ENCODE data around the gene MED15. TPM values are rescaled to one million over a fixed set of nuclear protein-coding genes. Genes with fewer than 3 reads are reported as not detected.

MED15 gene
- total and polyA plus RNA-seq, 10 of the 15 experiments (the other 5 are each of a cell fraction or from before 2014, with no cell fraction given) = 1.4 to 75.2 (median 26.9) TPM

DNA sequence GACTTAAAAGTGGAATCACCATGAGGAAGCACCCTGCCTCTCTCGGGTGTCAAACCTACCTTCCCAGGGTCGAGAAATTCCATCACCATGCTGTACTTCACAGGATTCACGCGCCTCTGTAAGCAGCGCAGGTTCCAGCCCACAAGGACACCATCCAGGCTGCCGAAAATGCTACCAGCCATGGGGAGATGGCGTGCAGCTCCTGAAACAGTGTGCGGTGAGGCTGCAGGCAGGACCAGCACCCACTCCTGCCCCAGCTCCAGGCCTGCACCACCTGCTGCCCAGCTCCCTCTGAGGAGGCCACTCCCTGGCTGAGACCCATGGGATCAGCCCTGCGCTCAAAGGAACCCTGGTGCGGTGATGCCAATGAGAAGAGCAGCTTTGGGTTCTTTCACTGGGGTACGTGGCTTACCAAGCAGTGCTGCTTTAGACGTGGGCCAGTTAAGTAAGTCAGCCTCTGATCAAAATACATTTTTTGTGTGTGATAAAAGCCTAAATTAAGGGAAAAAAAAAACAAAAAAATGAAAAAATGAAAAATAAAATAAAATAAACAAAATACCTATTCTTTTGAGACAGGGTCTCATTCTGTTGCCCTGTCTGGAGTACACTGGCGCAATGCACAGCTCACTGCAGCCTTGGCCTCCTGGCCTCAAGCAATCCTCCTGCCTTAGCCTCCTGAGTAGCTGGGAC, 115.4 kb downstream of the MED15 start:
- Histone ChIP-seq H3K27me3 (replicated peaks in 1 of 2; ENCODE audit: control insufficient read depth in 2 of 2, insufficient read depth in 2 of 2, low read length in 1 of 2) (no peaks in the 10 kb centered on the region), H2AFZ (ENCODE audit: control insufficient read depth, low read depth, low read length) (no peak overlapping the region), H3K9me3 (replicated peaks; ENCODE audit: control insufficient read depth, insufficient read depth, low read length) (no peaks in the 10 kb centered on the region), H3K36me3 (ENCODE audit: control insufficient read depth in 2 of 2, insufficient read depth in 2 of 2, low read length in 1 of 2) (no peaks in the 10 kb centered on the region), H3K79me2 (ENCODE audit: control insufficient read depth, insufficient read depth, low read length) (no peaks in the 10 kb centered on the region), H4K20me1 (ENCODE audit: control insufficient read depth, insufficient read depth) (no peaks in the 10 kb centered on the region), H3K4me1 (ENCODE audit: control insufficient read depth, insufficient read depth, low read length) (peaks cover 34% of the 10 kb centered on the region), H3K9ac (ENCODE audit: control insufficient read depth, insufficient read depth, low read length) (no peak overlapping the region; the same call in 1 of the 2 replicates), H3K4me2 (ENCODE audit: control insufficient read depth, insufficient read depth) (no peak overlapping the region), H3K4me3 (no peak overlapping the region), H3K27ac (ENCODE audit: control insufficient read depth, insufficient read depth) (no peak overlapping the region)
- ChIA-PET CTCF (interaction anchor here (0.7 to 2.4 kb wide), 3 partner anchors 15 to 51 kb away, joined by 3 to 10 read pairs (median 8); no protein-coding TSS in a partner anchor), POLR2A (interaction anchor here (1.1 kb wide), 1 partner anchor 116 kb away, joined by 3 read pairs; the partner anchor contains the start of gene MED15), RAD21 (ENCODE audit: unreplicated experiment) (interaction anchor here (3.3 kb wide), 1 partner anchor 14 kb away, joined by 10 read pairs; no protein-coding TSS in a partner anchor), SMC1A (ENCODE audit: uncharacterized antibody, unreplicated experiment) (interaction anchor here (1.5 to 1.8 kb wide), 2 partner anchors 14 to 49 kb away, joined by 4 to 6 read pairs; no protein-coding TSS in a partner anchor)
- intact Hi-C loops (cut with micrococcal nuclease; ENCODE audit: unreplicated experiment) = no loop called here
- DNase-seq (ENCODE audit: low read depth, low spot score) (no peak), ATAC-seq (no peak), FAIRE-seq (no peak)
- BruUV-seq (replicated peaks) = no TSS peak
- WGBS (ENCODE audit: insufficient coverage, insufficient replicate concordance, low lambda C conversion rate, missing lambda C conversion rate) = 74% methylated on average over 13 of the region's 13 CpGs
- in situ Hi-C loops (cut with MboI) = no loop called here
- TF ChIP-seq TCF7 (IDR thresholded peaks at IDR 0.05; ENCODE audit: borderline replicate concordance) (no peak), MEF2B (IDR thresholded peaks at IDR 0.05; ENCODE audit: partially characterized antibody, poor library complexity, severe bottlenecking) (no peak), ETV6 (conservative IDR thresholded peaks at IDR 0.05 in 1 of 2, IDR thresholded peaks at IDR 0.05 in 1 of 2; ENCODE audit: borderline replicate concordance in 1 of 2, low read depth in 1 of 2) (no peak), JUNB (IDR thresholded peaks at IDR 0.05) (no peak), GATAD2B (conservative IDR thresholded peaks at IDR 0.05; ENCODE audit: low read depth) (no peak), ZZZ3 (IDR thresholded peaks at IDR 0.05; ENCODE audit: control insufficient read depth, insufficient read length, low read depth) (no peak), SIN3A (IDR thresholded peaks at IDR 0.05; ENCODE audit: low read depth, low read length) (no peak), ESRRA (IDR thresholded peaks at IDR 0.05; ENCODE audit: low read length) (no peak), IRF4 (IDR thresholded peaks at IDR 0.05; ENCODE audit: low read depth, low read length) (no peak), CHD4 (IDR thresholded peaks at IDR 0.05) (no peak), KDM1A (IDR thresholded peaks at IDR 0.05; ENCODE audit: borderline replicate concordance) (no peak), RUNX3 (IDR thresholded peaks at IDR 0.05; ENCODE audit: low read length) (no peak), HCFC1 (IDR thresholded peaks at IDR 0.05; ENCODE audit: low read length) (no peak), NR2F1 (conservative IDR thresholded peaks at IDR 0.05) (no peak), STAT3 (IDR thresholded peaks at IDR 0.05; ENCODE audit: low read depth, low read length) (no peak), JUND (IDR thresholded peaks at IDR 0.05; ENCODE audit: low read depth, low read length) (no peak)
- TF ChIP-seq, protein P1, sequence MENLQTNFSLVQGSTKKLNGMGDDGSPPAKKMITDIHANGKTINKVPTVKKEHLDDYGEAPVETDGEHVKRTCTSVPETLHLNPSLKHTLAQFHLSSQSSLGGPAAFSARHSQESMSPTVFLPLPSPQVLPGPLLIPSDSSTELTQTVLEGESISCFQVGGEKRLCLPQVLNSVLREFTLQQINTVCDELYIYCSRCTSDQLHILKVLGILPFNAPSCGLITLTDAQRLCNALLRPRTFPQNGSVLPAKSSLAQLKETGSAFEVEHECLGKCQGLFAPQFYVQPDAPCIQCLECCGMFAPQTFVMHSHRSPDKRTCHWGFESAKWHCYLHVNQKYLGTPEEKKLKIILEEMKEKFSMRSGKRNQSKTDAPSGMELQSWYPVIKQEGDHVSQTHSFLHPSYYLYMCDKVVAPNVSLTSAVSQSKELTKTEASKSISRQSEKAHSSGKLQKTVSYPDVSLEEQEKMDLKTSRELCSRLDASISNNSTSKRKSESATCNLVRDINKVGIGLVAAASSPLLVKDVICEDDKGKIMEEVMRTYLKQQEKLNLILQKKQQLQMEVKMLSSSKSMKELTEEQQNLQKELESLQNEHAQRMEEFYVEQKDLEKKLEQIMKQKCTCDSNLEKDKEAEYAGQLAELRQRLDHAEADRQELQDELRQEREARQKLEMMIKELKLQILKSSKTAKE (IDR thresholded peaks at IDR 0.05; ENCODE audit: low read depth, poor library complexity, severe bottlenecking) = no peak
- TF ChIP-seq, protein P2, sequence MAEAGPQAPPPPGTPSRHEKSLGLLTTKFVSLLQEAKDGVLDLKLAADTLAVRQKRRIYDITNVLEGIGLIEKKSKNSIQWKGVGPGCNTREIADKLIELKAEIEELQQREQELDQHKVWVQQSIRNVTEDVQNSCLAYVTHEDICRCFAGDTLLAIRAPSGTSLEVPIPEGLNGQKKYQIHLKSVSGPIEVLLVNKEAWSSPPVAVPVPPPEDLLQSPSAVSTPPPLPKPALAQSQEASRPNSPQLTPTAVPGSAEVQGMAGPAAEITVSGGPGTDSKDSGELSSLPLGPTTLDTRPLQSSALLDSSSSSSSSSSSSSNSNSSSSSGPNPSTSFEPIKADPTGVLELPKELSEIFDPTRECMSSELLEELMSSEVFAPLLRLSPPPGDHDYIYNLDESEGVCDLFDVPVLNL (IDR thresholded peaks at IDR 0.05; ENCODE audit: low read depth, low read length) = no peak
- TF ChIP-seq, protein P3, sequence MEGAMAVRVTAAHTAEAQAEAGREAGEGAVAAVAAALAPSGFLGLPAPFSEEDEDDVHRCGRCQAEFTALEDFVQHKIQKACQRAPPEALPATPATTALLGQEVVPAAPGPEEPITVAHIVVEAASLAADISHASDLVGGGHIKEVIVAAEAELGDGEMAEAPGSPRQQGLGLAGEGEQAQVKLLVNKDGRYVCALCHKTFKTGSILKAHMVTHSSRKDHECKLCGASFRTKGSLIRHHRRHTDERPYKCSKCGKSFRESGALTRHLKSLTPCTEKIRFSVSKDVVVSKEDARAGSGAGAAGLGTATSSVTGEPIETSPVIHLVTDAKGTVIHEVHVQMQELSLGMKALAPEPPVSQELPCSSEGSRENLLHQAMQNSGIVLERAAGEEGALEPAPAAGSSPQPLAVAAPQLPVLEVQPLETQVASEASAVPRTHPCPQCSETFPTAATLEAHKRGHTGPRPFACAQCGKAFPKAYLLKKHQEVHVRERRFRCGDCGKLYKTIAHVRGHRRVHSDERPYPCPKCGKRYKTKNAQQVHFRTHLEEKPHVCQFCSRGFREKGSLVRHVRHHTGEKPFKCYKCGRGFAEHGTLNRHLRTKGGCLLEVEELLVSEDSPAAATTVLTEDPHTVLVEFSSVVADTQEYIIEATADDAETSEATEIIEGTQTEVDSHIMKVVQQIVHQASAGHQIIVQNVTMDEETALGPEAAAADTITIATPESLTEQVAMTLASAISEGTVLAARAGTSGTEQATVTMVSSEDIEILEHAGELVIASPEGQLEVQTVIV (IDR thresholded peaks at IDR 0.05; ENCODE audit: borderline replicate concordance, partially characterized antibody) = no peak

All from GM12878 (cell line).